ENCODE measurements around the gene CPAMD8. TPM values are rescaled to one million over a fixed set of nuclear protein-coding genes. Genes with fewer than 3 reads are reported as not detected.

CPAMD8 gene
- total and polyA plus RNA-seq, 2 of the 8 experiments (the other 6 are each of a cell fraction or from before 2014, with no cell fraction given), result 6.1 to 9.2 TPM

- TF ChIP-seq ATF2 (IDR thresholded peaks at IDR 0.05; ENCODE audit: low read length) (no peak), USF2 (IDR thresholded peaks at IDR 0.05; ENCODE audit: low read length) (no peak), YY1 (IDR thresholded peaks at IDR 0.05; ENCODE audit: low read depth, low read length) (no peak)
Measured at GRCh38 chr19:16970821-16971220, 55.8 kb downstream of the CPAMD8 start (continued).

All from H1 (cell line).